GM12878 (cell line): ENCODE measurements around the gene TBL3. TPM values are rescaled to one million over a fixed set of nuclear protein-coding genes. Genes with fewer than 3 reads are reported as not detected.

Experiments used
- BACH1 ChIP-seq: fragments of 450-650 bp; IDR thresholded peaks from 2 replicates; pipeline ENCODE4 v1.6.1; 2017; ENCODE audit warnings: mild to moderate bottlenecking, borderline replicate concordance
- CBX3 ChIP-seq: fragments of 200-600 bp; sonication (generic); IDR thresholded peaks from 2 replicates; pipeline ENCODE4 v1.6.1; 2016; ENCODE audit warnings: low read depth, borderline replicate concordance
- CHD4 ChIP-seq: fragments of 200-600 bp; sonication (generic); IDR thresholded peaks from 2 replicates; pipeline ENCODE4 v1.6.1; 2016; ENCODE audit warnings: mild to moderate bottlenecking
- HCFC1 ChIP-seq: fragments of 150-350 bp; IDR thresholded peaks from 2 replicates; pipeline ENCODE4 v1.6.1; 2014; ENCODE audit warnings: low read length
- MTA3 ChIP-seq: IDR thresholded peaks from 2 replicates; pipeline ENCODE4 v1.6.1; 2012; ENCODE audit warnings: low read length, inconsistent platforms, borderline replicate concordance
- MXI1 ChIP-seq: fragments of 150-350 bp; IDR thresholded peaks from 2 replicates; pipeline ENCODE4 v1.6.1; 2011; ENCODE audit warnings: low read depth, mild to moderate bottlenecking, inconsistent platforms, low read length, improper control_type of control experiment
- MYC ChIP-seq: IDR thresholded peaks from 2 replicates; pipeline ENCODE4 v1.6.1; 2011; ENCODE audit warnings: mild to moderate bottlenecking, low read length, moderate library complexity, inconsistent platforms; ENCODE audit not compliant: insufficient read depth, insufficient replicate concordance, insufficient read length, severe bottlenecking
- NFXL1 ChIP-seq: fragments of 450-650 bp; IDR thresholded peaks from 2 replicates; pipeline ENCODE4 v1.6.1; 2017; ENCODE audit warnings: antibody characterized with exemption, mild to moderate bottlenecking, borderline replicate concordance
- POU2F2 ChIP-seq: IDR thresholded peaks from 3 replicates; pipeline ENCODE4 v1.6.1; 2011; ENCODE audit warnings: low read depth, mild to moderate bottlenecking, low read length, borderline replicate concordance
- RAD51 ChIP-seq: fragments of 450-650 bp; IDR thresholded peaks from 2 replicates; pipeline ENCODE4 v1.6.1; 2016; ENCODE audit warnings: moderate library complexity, mild to moderate bottlenecking, inconsistent platforms
- SIX5 ChIP-seq: IDR thresholded peaks from 2 replicates; pipeline ENCODE4 v1.6.1; 2011; ENCODE audit warnings: mild to moderate bottlenecking, low read depth, low read length, moderate library complexity; ENCODE audit not compliant: severe bottlenecking
- SREBF1 ChIP-seq: IDR thresholded peaks from 2 replicates; pipeline ENCODE4 v1.6.1; 2012; ENCODE audit warnings: mild to moderate bottlenecking, low read length
- STAT3 ChIP-seq: IDR thresholded peaks from 2 replicates; pipeline ENCODE4 v1.6.1; 2011; ENCODE audit warnings: low read depth, low read length, improper control_type of control experiment
- ZNF274 ChIP-seq: IDR thresholded peaks from one replicate; pipeline ENCODE4 v1.8.0; 2011; ENCODE audit not compliant: insufficient read length, insufficient read depth
- polyA plus RNA-seq, 11 experiments: library from polyadenylated mRNA; depleted of rRNA in 4 of 11; unstranded in 6 of 11; stranded (reverse) in 5 of 11; fragments of >200 nt; fragmentation: Nextera tagmentation in 4 of 11; fragmentation: Illumina TruSeq in 1 of 11; extraction: Ambion mirVana in 4 of 11; extraction: Trizol in 1 of 11; gene quantifications; 1 replicate in 1 of 11; 2 replicates in 10 of 11; pipeline versions ENCODE4 v1.2.1 to v1.2.3, GENCODE V29; 2011 to 2016; ENCODE audit warnings: inconsistent platforms in 2 of 11, missing spikeins in 2 of 11, low read depth in 1 of 11
- total RNA-seq, 4 experiments: library from RNA; depleted of rRNA in 3 of 4; stranded (reverse); fragments of >200 nt in 3 of 4; fragmentation: Illumina TruSeq in 1 of 4; extraction: Trizol in 1 of 4; gene quantifications; 2 replicates each; pipeline versions ENCODE4 v1.2.1 to v1.2.3, GENCODE V29; 2013 to 2021
- TF ChIP-seq, protein P1 (sequence below), 3 experiments: IDR thresholded peaks in 2 of 3; conservative IDR thresholded peaks in 1 of 3; 2 replicates each; pipeline ENCODE4 v1.5.1; 2011; ENCODE audit warnings: low read depth in 3 of 3, low read length in 3 of 3, mild to moderate bottlenecking in 3 of 3, control low read depth in 2 of 3, moderate library complexity in 2 of 3, inconsistent platforms in 1 of 3, mixed read lengths in 1 of 3; ENCODE audit not compliant: control insufficient read depth in 2 of 3, insufficient read depth in 1 of 3; ENCODE audit errors: extremely low read depth in 1 of 3
- TF ChIP-seq, protein P2 (sequence below): IDR thresholded peaks from 2 replicates; pipeline ENCODE4 v1.6.1; 2011; ENCODE audit warnings: borderline replicate concordance, low read depth, mild to moderate bottlenecking, moderate library complexity, low read length; ENCODE audit not compliant: insufficient read depth, poor library complexity, severe bottlenecking
- TF ChIP-seq, protein P3 (sequence below): IDR thresholded peaks from 2 replicates; pipeline ENCODE4 v1.6.1; 2012; ENCODE audit warnings: low read depth, low read length, improper control_type of control experiment
- TF ChIP-seq, protein P4 (sequence below): fragments of 450-650 bp; formaldehyde crosslinking; IDR thresholded peaks from 2 replicates; pipeline ENCODE4 v1.4.0; 2022; ENCODE audit warnings: mild to moderate bottlenecking, moderate library complexity
- TF ChIP-seq, protein P5 (sequence below): IDR thresholded peaks from 2 replicates; pipeline ENCODE4 v1.6.1; 2012; ENCODE audit warnings: low read length, inconsistent platforms

The TBL3 gene
- total and polyA plus RNA-seq, 10 of the 15 experiments (the other 5 are each of a cell fraction or from before 2014, with no cell fraction given): 1.2 to 101 (median 34.2) TPM

DNA sequence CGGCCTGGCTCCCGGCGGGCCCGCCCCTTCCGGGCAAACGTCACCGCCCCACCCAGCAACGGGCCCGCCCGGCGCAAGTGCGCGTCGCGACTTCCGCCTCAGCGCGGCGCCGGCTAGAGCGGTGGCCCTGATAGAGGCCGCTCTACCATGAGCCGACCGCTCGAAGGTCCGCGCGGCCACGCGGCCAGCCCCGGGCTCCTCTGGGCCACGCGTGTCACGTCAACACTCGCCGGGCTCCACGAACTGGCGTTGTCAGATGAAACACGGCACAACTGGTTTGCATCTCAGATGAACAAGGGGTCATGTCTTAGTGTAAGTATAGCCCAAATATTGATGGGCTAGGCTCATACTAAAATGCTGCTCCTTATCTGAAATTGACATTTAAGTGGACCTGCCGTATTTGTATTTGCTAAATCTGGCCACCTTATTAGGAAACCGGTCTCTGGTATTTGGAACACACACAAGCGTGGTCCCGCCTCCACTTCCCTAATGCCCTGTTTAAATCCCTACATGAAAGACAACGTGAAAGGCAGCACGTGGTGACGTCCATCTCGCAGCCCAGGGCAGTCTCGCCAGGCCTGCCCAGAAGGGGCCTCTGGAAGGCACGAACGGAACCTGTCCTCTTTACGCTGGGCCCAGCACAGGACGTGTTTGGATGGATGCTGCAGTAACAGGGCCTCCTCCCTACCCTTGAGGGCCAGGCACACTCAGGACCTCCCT is 38.1 kb downstream of the TBL3 start, which contains the start of gene ZNF598 (continued):
- TF ChIP-seq, protein P1, sequence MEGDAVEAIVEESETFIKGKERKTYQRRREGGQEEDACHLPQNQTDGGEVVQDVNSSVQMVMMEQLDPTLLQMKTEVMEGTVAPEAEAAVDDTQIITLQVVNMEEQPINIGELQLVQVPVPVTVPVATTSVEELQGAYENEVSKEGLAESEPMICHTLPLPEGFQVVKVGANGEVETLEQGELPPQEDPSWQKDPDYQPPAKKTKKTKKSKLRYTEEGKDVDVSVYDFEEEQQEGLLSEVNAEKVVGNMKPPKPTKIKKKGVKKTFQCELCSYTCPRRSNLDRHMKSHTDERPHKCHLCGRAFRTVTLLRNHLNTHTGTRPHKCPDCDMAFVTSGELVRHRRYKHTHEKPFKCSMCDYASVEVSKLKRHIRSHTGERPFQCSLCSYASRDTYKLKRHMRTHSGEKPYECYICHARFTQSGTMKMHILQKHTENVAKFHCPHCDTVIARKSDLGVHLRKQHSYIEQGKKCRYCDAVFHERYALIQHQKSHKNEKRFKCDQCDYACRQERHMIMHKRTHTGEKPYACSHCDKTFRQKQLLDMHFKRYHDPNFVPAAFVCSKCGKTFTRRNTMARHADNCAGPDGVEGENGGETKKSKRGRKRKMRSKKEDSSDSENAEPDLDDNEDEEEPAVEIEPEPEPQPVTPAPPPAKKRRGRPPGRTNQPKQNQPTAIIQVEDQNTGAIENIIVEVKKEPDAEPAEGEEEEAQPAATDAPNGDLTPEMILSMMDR (IDR thresholded peaks at IDR 0.05 in 2 of 3, conservative IDR thresholded peaks at IDR 0.05 in 1 of 3; ENCODE audit: control insufficient read depth in 2 of 3, extremely low read depth in 1 of 3, insufficient read depth in 1 of 3, low read depth in 3 of 3, low read length in 3 of 3): no peak
- no peak for TF ChIP-seq ZNF274
- TF ChIP-seq NFXL1: no peak
- TF ChIP-seq HCFC1: peak; percentile 76
- TF ChIP-seq MTA3: no peak; the same call in 1 of the 2 replicates
- TF ChIP-seq MYC: peak; percentile 81
- TF ChIP-seq, protein P2, sequence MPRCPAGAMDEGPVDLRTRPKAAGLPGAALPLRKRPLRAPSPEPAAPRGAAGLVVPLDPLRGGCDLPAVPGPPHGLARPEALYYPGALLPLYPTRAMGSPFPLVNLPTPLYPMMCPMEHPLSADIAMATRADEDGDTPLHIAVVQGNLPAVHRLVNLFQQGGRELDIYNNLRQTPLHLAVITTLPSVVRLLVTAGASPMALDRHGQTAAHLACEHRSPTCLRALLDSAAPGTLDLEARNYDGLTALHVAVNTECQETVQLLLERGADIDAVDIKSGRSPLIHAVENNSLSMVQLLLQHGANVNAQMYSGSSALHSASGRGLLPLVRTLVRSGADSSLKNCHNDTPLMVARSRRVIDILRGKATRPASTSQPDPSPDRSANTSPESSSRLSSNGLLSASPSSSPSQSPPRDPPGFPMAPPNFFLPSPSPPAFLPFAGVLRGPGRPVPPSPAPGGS: peak; percentile 39
- peak; percentile 67; the same call in 1 of the 2 replicates for TF ChIP-seq BACH1
- no peak for TF ChIP-seq STAT3
- TF ChIP-seq POU2F2: peak; percentile 77; the same call in 2 of the 3 replicates
- TF ChIP-seq CBX3: no peak
- no peak for TF ChIP-seq CHD4
- 0 out of 2 replicates have a peak, but pooled peaks have one; percentile 65 for TF ChIP-seq MXI1
- peak; percentile 42 for TF ChIP-seq SIX5
- TF ChIP-seq, protein P3, sequence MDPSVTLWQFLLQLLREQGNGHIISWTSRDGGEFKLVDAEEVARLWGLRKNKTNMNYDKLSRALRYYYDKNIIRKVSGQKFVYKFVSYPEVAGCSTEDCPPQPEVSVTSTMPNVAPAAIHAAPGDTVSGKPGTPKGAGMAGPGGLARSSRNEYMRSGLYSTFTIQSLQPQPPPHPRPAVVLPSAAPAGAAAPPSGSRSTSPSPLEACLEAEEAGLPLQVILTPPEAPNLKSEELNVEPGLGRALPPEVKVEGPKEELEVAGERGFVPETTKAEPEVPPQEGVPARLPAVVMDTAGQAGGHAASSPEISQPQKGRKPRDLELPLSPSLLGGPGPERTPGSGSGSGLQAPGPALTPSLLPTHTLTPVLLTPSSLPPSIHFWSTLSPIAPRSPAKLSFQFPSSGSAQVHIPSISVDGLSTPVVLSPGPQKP: peak; percentile 74
- TF ChIP-seq, protein P4, sequence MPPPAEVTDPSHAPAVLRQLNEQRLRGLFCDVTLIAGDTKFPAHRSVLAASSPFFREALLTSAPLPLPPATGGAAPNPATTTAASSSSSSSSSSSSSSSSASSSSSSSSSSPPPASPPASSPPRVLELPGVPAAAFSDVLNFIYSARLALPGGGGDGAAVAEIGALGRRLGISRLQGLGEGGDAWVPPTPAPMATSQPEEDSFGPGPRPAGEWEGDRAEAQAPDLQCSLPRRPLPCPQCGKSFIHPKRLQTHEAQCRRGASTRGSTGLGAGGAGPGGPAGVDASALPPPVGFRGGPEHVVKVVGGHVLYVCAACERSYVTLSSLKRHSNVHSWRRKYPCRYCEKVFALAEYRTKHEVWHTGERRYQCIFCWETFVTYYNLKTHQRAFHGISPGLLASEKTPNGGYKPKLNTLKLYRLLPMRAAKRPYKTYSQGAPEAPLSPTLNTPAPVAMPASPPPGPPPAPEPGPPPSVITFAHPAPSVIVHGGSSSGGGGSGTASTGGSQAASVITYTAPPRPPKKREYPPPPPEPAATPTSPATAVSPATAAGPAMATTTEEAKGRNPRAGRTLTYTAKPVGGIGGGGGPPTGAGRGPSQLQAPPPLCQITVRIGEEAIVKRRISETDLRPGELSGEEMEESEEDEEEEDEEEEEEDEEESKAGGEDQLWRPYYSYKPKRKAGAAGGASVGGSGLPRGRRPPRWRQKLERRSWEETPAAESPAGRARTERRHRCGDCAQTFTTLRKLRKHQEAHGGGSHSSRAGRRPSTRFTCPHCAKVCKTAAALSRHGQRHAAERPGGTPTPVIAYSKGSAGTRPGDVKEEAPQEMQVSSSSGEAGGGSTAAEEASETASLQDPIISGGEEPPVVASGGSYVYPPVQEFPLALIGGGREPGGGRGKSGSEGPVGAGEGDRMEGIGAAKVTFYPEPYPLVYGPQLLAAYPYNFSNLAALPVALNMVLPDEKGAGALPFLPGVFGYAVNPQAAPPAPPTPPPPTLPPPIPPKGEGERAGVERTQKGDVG: no peak
- TF ChIP-seq RAD51: no peak
- TF ChIP-seq SREBF1: no peak
- TF ChIP-seq, protein P5, sequence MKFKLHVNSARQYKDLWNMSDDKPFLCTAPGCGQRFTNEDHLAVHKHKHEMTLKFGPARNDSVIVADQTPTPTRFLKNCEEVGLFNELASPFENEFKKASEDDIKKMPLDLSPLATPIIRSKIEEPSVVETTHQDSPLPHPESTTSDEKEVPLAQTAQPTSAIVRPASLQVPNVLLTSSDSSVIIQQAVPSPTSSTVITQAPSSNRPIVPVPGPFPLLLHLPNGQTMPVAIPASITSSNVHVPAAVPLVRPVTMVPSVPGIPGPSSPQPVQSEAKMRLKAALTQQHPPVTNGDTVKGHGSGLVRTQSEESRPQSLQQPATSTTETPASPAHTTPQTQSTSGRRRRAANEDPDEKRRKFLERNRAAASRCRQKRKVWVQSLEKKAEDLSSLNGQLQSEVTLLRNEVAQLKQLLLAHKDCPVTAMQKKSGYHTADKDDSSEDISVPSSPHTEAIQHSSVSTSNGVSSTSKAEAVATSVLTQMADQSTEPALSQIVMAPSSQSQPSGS: no peak
